Mesendoderm (in vitro differentiated cells): ENCODE measurements around the gene TRABD2B.

Experiments
- DNase-seq: peaks from one replicate; pipeline ENCODE4 v3.0.0; 2013
- H2AK5ac ChIP-seq: 2 replicates; pipeline ENCODE4 v1.6.1; 2013; ENCODE audit warnings: low read length, inconsistent platforms
- H2BK120ac ChIP-seq: 2 replicates; pipeline ENCODE4 v1.6.1; 2013; ENCODE audit warnings: low read depth, mild to moderate bottlenecking, low read length, moderate library complexity, mixed read lengths
- H2BK15ac ChIP-seq: replicated peaks from 2 replicates; pipeline ENCODE4 v1.6.1; 2013; ENCODE audit warnings: low read depth, mild to moderate bottlenecking, moderate library complexity
- H2BK5ac ChIP-seq: 2 replicates; pipeline ENCODE4 v1.6.1; 2013; ENCODE audit warnings: low read length, inconsistent platforms
- H3K18ac ChIP-seq: 2 replicates; pipeline ENCODE4 v1.6.1; 2013; ENCODE audit warnings: mild to moderate bottlenecking, low read length, mixed read lengths
- H3K23ac ChIP-seq: one replicate; pipeline ENCODE4 v1.6.1; 2013; ENCODE audit warnings: low read length
- H3K27ac ChIP-seq: 2 replicates; pipeline ENCODE4 v1.5.1; 2013; ENCODE audit warnings: low read depth, mild to moderate bottlenecking, inconsistent platforms, low read length, moderate library complexity
- H3K27me3 ChIP-seq: 2 replicates; pipeline ENCODE4 v1.6.1; 2013; ENCODE audit warnings: low read length, control low read depth, mild to moderate bottlenecking, inconsistent platforms; ENCODE audit not compliant: insufficient read depth, poor library complexity
- H3K36me3 ChIP-seq: 2 replicates; pipeline ENCODE4 v1.6.1; 2013; ENCODE audit warnings: low read length, inconsistent platforms; ENCODE audit not compliant: control insufficient read depth, insufficient read depth
- H3K4ac ChIP-seq: one replicate; pipeline ENCODE4 v1.6.1; 2013; ENCODE audit warnings: low read depth, mild to moderate bottlenecking, low read length, moderate library complexity
- H3K4me1 ChIP-seq: 2 replicates; pipeline ENCODE4 v1.6.1; 2013; ENCODE audit warnings: low read depth, low read length, inconsistent platforms; ENCODE audit not compliant: control insufficient read depth
- H3K4me2 ChIP-seq: 2 replicates; pipeline ENCODE4 v1.6.1; 2013; ENCODE audit warnings: low read length
- H3K4me3 ChIP-seq: 2 replicates; pipeline ENCODE4 v1.5.1; 2013; ENCODE audit warnings: mild to moderate bottlenecking, low read length
- H3K56ac ChIP-seq: one replicate; pipeline ENCODE4 v1.6.1; 2013; ENCODE audit warnings: low read length
- H3K79me1 ChIP-seq: 2 replicates; pipeline ENCODE4 v1.6.1; 2013; ENCODE audit warnings: low read length, inconsistent platforms
- H3K79me2 ChIP-seq: 2 replicates; pipeline ENCODE4 v1.6.1; 2013; ENCODE audit warnings: mild to moderate bottlenecking, low read length; ENCODE audit not compliant: control insufficient read depth, insufficient read depth
- H3K9ac ChIP-seq: 2 replicates; pipeline ENCODE4 v1.6.1; 2013; ENCODE audit warnings: low read length, inconsistent platforms
- H4K5ac ChIP-seq: one replicate; pipeline ENCODE4 v1.6.1; 2013; ENCODE audit warnings: low read length
- H4K8ac ChIP-seq: one replicate; pipeline ENCODE4 v1.6.1; 2013; ENCODE audit warnings: low read depth, mild to moderate bottlenecking, control low read depth, low read length, moderate library complexity
- WGBS: extraction: QIAGEN DNeasy Blood & Tissue Kit; methylation state at CpG from one replicate; pipeline ENCODE4 v1.1.7; 2013; ENCODE audit warnings: low lambda C conversion rate, missing lambda C conversion rate; ENCODE audit not compliant: insufficient coverage; ENCODE audit errors: extremely low coverage; 5-methylcytosine and 5-hydroxymethylcytosine counted together

Gene TRABD2B

DNA sequence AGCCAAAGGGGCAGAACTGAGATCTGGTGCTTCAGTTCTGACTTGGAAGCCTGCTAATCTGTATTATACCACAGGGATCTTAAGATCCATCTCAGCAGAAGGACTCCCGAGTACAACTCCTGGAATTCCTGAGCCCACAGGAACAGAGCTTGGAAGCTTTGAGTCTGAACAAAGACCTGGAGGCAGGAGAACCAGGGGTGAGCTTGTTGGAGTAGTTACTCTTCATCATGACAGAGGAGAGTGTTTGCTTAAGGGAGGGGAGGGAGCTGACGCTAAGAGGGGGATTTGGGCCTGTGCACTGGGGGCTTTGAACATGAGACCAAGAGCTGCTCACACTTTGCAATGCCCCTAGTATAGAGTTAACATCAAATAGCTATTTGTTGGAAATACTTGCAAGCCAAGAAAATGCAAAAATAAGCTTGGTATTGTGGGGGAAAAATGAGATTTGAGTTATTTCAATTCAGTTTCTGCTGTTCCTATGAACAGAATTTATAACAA, 41.1 kb upstream of the TRABD2B start:
- H3K18ac ChIP-seq: no peak overlapping the region
- no peak overlapping the region for H3K27ac ChIP-seq
- no peaks in the 10 kb centered on the region for H3K27me3 ChIP-seq
- H3K4me3 ChIP-seq: no peak overlapping the region
- no peak overlapping the region for H4K8ac ChIP-seq
- H3K4me1 ChIP-seq: peaks cover 24% of the 10 kb centered on the region
- H2BK5ac ChIP-seq: no peak overlapping the region
- no peak overlapping the region for H2BK120ac ChIP-seq
- no peak overlapping the region for H2BK15ac ChIP-seq
- H3K56ac ChIP-seq: no peak overlapping the region
- no peak overlapping the region for H3K4me2 ChIP-seq
- WGBS: no CpG with 5 or more reads among the region's 2 CpGs
- no peaks in the 10 kb centered on the region for H3K36me3 ChIP-seq
- no peak overlapping the region for H4K5ac ChIP-seq
- no peak overlapping the region for H3K4ac ChIP-seq
- H2AK5ac ChIP-seq: no peak overlapping the region
- H3K79me2 ChIP-seq: no peaks in the 10 kb centered on the region
- no peak for DNase-seq
- no peak overlapping the region for H3K9ac ChIP-seq
- no peaks in the 10 kb centered on the region for H3K79me1 ChIP-seq
- H3K23ac ChIP-seq: no peak overlapping the region

DNA sequence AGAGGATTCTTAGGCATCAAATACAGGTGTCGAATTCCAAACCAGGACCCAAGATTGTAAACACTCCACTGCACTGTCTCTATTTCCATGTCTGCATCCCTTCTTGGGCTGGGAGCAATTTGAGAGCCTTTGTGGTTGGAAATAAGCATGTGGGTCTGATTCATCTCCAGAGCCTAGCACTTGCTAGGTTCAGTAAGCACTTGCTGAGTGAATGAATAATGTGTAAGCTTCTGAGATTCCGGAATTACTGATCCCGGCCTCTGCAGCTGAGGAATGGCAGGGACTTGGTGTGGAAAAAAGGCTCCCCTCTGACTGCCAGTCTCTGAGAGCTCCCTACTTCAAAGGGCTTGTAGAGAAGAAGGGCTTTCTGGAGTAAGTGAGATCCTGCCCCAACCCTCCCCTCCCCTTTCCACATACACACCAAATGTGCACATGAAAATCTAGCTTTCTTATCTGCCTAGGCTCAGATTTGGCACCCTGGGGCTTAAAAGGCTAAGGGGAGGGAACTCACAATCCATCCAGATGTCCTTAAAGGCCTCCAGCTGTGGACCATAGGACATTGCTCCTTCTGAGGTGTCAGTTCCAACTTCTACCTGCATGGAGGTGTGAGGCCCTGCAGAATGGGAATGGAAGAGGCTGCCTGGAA, 39.6 kb upstream of the TRABD2B start:
- WGBS: no CpG with 5 or more reads among the region's 3 CpGs
- H3K36me3 ChIP-seq: no peaks in the 10 kb centered on the region
- H2BK5ac ChIP-seq: no peak overlapping the region
- no peaks in the 10 kb centered on the region for H3K79me1 ChIP-seq
- no peak overlapping the region for H3K4ac ChIP-seq
- no peak overlapping the region for H3K4me2 ChIP-seq
- peak overlapping the region; percentile 26 for H3K56ac ChIP-seq
- no peak overlapping the region for H2BK120ac ChIP-seq
- no peak overlapping the region for H4K8ac ChIP-seq
- H3K9ac ChIP-seq: no peak overlapping the region
- H4K5ac ChIP-seq: no peak overlapping the region
- peak; percentile 55 for DNase-seq
- H3K18ac ChIP-seq: no peak overlapping the region
- H3K27me3 ChIP-seq: no peaks in the 10 kb centered on the region
- no peak overlapping the region for H2BK15ac ChIP-seq
- no peak overlapping the region for H3K23ac ChIP-seq
- peak overlapping the region; percentile 34 for H2AK5ac ChIP-seq
- no peak overlapping the region for H3K27ac ChIP-seq
- peaks cover 20% of the 10 kb centered on the region for H3K4me1 ChIP-seq
- H3K79me2 ChIP-seq: no peaks in the 10 kb centered on the region
- H3K4me3 ChIP-seq: no peak overlapping the region

DNA sequence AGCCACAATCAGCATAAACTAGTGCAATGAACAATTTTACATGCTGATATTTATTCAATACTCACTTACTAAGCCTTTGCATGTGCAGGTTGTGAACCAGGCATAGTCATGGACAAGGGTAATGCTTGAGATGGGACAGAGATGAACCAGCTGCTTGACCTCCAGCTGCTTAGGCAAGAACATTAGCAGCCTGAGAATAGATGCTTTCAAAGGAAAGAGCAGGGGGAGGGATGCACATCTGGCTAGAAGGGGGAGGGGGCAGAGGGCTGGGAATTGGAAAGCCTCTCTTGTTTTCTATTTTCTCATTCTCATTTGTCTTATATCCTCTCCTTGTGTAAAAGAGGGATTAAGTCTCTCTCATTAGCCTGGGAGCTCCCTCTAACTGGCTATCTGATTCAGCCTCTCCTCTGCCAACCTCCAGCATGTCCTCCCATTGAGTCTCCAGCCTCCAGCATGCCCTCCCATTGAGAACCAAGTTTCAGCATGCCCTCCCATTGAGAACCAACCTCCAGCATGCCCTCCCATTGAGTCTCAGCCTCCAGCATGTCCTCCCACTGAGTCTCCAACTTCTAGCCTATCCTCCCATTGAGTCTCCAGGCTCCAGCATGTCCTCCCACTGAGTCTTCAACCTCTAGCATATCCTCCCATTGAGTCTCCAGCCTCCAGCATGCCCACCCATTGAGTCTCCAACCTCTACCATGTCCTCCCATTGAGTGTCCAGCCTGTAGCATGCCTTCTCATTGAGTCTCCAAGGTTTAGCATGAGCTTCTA, 38.4 kb upstream of the TRABD2B start:
- Histone ChIP-seq H3K4me1 (peaks cover 20% of the 10 kb centered on the region), H3K18ac (no peak overlapping the region), H3K4ac (no peak overlapping the region), H3K27me3 (no peaks in the 10 kb centered on the region), H2BK15ac (no peak overlapping the region), H3K79me2 (no peaks in the 10 kb centered on the region), H3K27ac (no peak overlapping the region), H3K9ac (no peak overlapping the region), H2AK5ac (no peak overlapping the region), H2BK5ac (no peak overlapping the region), H3K56ac (no peak overlapping the region), H3K4me2 (no peak overlapping the region), H3K36me3 (no peaks in the 10 kb centered on the region), H3K4me3 (no peak overlapping the region), H4K8ac (no peak overlapping the region), H4K5ac (no peak overlapping the region), H2BK120ac (no peak overlapping the region), H3K23ac (no peak overlapping the region), H3K79me1 (no peaks in the 10 kb centered on the region)
- no peak for DNase-seq

DNA sequence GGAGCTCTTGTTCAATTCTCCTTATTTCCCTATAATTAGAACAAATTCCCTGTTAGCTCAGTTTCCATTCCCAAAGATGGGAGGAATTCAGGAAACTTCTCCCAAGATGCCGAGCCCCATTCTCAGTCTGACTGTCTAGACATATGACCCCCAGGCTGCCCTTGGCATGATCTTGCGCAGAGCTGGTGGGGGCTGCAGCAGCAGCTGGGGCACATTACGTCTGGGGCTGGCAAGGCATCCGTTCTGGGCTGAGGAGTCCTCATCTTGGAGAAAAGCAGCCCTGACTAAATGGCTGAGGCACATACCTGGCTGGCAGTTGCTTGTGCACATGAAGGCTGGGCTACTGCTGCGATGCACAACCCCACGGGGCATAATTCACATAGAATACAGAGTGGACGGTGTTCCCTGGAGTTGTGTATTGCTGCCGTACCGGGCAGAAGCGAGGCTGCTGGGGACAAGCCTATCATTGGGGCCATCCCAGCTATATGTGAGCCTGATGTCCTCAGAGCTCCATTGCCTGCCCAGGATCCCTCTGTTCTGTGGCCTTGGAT, 36.4 kb upstream of the TRABD2B start:
- Histone ChIP-seq H3K18ac (no peak overlapping the region), H3K23ac (no peak overlapping the region), H3K79me1 (no peaks in the 10 kb centered on the region), H3K56ac (no peak overlapping the region), H2AK5ac (no peak overlapping the region), H3K4me3 (no peak overlapping the region), H3K79me2 (no peaks in the 10 kb centered on the region), H3K4me1 (peaks cover 10% of the 10 kb centered on the region), H3K9ac (no peak overlapping the region), H2BK120ac (no peak overlapping the region), H2BK15ac (no peak overlapping the region), H3K4ac (no peak overlapping the region), H4K8ac (no peak overlapping the region), H3K27me3 (no peaks in the 10 kb centered on the region), H2BK5ac (no peak overlapping the region), H4K5ac (no peak overlapping the region), H3K36me3 (no peaks in the 10 kb centered on the region), H3K27ac (no peak overlapping the region), H3K4me2 (no peak overlapping the region)
- no CpG with 5 or more reads among the region's 10 CpGs for WGBS
- DNase-seq: no peak

DNA sequence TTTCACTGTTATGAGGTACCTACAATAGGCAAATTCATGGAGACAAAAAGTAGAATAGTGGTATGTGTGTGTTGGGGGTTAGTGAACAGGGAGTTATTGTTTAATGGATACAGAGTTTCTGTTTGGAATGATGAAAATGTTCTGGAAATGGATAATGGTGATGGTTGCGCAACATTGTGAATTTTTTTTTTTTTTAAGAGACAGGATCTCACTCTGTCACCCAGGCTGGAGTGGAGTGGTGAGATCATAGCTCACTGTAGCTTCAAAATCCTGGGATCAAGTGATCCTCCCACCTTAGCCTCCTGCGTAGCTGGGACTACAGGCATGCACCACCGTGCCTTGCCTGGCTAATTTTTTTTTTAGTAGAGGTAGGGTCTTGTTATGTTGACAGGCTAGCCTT, 34.5 kb upstream of the TRABD2B start:
- Histone ChIP-seq H3K4me2 (no peak overlapping the region), H4K5ac (no peak overlapping the region)
- DNase-seq: no peak

More for the DNA sequence above, 34.5 kb upstream of the TRABD2B start:
- H3K9ac ChIP-seq: no peak overlapping the region
- no peak overlapping the region for H3K4ac ChIP-seq
- no peak overlapping the region for H2BK120ac ChIP-seq
- H3K27ac ChIP-seq: no peak overlapping the region
- H3K23ac ChIP-seq: no peak overlapping the region
- no peak overlapping the region for H2AK5ac ChIP-seq
- H2BK5ac ChIP-seq: no peak overlapping the region
- H3K36me3 ChIP-seq: no peaks in the 10 kb centered on the region
- no peaks in the 10 kb centered on the region for H3K79me1 ChIP-seq
- peaks cover 9% of the 10 kb centered on the region for H3K4me1 ChIP-seq
- H3K27me3 ChIP-seq: no peaks in the 10 kb centered on the region
- no peak overlapping the region for H3K56ac ChIP-seq
- H3K4me3 ChIP-seq: no peak overlapping the region
- no peaks in the 10 kb centered on the region for H3K79me2 ChIP-seq
- no peak overlapping the region for H4K8ac ChIP-seq
- no peak overlapping the region for H3K18ac ChIP-seq
- WGBS: no CpG with 5 or more reads among the region's 3 CpGs
- no peak overlapping the region for H2BK15ac ChIP-seq
